Activated CD4-positive, alpha-beta T cell treated with anti-CD3 and anti-CD28 coated beads, Interleukin-10, Interleukin-2, amounts not matched to agents 100 ng/mL and 50 ng/mL, durations not matched to agents 16 hours and 8 hours (primary cell): ENCODE data around the gene GRHL3.

Experiments used
- DNase-seq: peaks from one replicate; pipeline ENCODE4 v3.0.0-alpha.2; 2020

Gene GRHL3

GRCh38 chr1:24344090-24344742 lies 25.1 kb downstream of the GRHL3 start:
- no peak for DNase-seq

- no peak for DNase-seq
Measured at GRCh38 chr1:24345334-24345733, 26.2 kb downstream of the GRHL3 start.

- no peak for DNase-seq
Measured at GRCh38 chr1:24347159-24347934, 28.2 kb downstream of the GRHL3 start.

- no peak for DNase-seq
Measured at GRCh38 chr1:24348196-24348595, 29.0 kb downstream of the GRHL3 start.

GRCh38 chr1:24349891-24350290 lies 30.7 kb downstream of the GRHL3 start:
- peak; percentile 18 for DNase-seq

- peak; percentile 69 for DNase-seq
Measured at GRCh38 chr1:24351247-24351646, 32.1 kb downstream of the GRHL3 start.

- DNase-seq, result peak; percentile 54
Measured at GRCh38 chr1:24351918-24352627, 32.9 kb downstream of the GRHL3 start.

GRCh38 chr1:24353292-24353891 lies 34.2 kb downstream of the GRHL3 start:
- DNase-seq, result no peak

GRCh38 chr1:24355466-24355865 lies 36.3 kb downstream of the GRHL3 start:
- DNase-seq, result no peak

GRCh38 chr1:24357038-24357437 lies 37.9 kb downstream of the GRHL3 start:
- no peak for DNase-seq

GRCh38 chr1:24360681-24361080 lies 41.5 kb downstream of the GRHL3 start:
- no peak for DNase-seq

GRCh38 chr1:24361811-24362210 lies 42.7 kb downstream of the GRHL3 start:
- DNase-seq, result no peak

GRCh38 chr1:24362396-24362795 lies 43.2 kb downstream of the GRHL3 start:
- no peak for DNase-seq

- DNase-seq, result no peak
Measured at GRCh38 chr1:24362982-24363614, 43.9 kb downstream of the GRHL3 start.

- DNase-seq, result no peak
Measured at GRCh38 chr1:24363994-24364393, 44.8 kb downstream of the GRHL3 start.

- DNase-seq, result no peak
Measured at GRCh38 chr1:24364605-24364974, 45.4 kb downstream of the GRHL3 start.

- peak; percentile 87 for DNase-seq
Measured at GRCh38 chr1:24364975-24365678, 46.0 kb downstream of the GRHL3 start.

- DNase-seq, result no peak
Measured at GRCh38 chr1:24366707-24367106, 47.5 kb downstream of the GRHL3 start.

- DNase-seq, result no peak
Measured at GRCh38 chr1:24369199-24369598, 50.0 kb downstream of the GRHL3 start.

GRCh38 chr1:24369801-24370200 lies 50.6 kb downstream of the GRHL3 start:
- no peak for DNase-seq

GRCh38 chr1:24373044-24373443 lies 53.9 kb downstream of the GRHL3 start:
- no peak for DNase-seq

GRCh38 chr1:24373710-24374109 lies 54.6 kb downstream of the GRHL3 start:
- no peak for DNase-seq
